Activated CD8-positive, alpha-beta memory T cell treated with anti-CD3 and anti-CD28 coated beads for 4 hours (primary cell): Measurements from ENCODE around the gene PRIM1.
"Not testable (repeated sequence)": the region's sequence is repeated elsewhere in the genome, so short reads cannot be mapped to it uniquely, and the experiment has no call there.

Experiments used
- DNase-seq, 2 donors: peaks; one replicate each; pipeline ENCODE4 v3.0.0-alpha.2; 2020; ENCODE audit warnings: low read depth in 2 of 2

The PRIM1 gene

DNA sequence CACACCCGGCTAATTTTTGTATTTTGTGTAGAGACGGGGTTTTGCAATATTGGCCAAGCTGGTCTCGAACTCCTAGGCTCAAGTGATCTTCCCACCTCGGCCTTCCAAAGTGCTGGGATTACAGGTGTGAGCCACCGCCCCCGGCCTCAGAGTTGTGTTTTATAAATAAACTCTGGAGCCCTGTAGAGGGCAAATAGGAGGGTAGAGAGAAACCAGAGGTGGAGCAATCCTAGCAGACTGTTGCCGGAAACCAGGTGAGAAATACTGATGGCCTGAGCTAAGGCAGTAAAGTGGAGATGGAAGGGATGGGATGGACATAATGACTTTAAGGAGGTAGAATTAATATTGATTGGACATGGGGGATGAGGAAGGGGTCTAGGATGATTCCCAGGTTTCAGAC, 8.3 kb upstream of the PRIM1 start:
- DNase-seq: no peak

DNA sequence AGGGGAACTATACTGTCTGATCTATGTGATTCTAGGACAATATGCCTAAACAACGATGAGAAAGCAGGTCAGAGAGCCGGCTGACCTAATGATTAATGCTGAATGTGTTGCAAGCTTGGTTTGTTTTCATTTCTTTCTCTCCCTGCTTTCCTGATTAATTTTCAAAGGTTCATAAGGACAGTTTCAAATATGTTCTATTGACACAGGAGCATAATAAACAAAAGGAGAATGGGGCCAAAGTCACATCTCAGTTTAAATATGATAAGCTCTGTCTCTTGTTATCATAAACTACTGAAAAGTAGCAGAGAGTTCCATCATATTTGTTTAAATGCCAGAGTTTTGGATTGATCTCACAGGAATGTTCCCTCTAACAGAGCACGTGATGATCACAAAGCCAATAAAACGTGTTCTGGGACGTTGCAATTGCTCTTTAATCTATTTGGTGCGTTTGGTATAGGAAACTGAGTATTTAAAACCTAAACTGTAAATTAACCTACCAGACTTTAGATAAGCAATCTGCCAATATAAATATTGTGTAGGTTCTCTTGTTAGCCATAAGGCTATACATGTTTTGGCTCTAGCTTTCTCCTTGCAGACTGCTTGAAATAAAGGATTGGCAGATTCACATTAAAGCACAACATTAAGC, 7.3 kb upstream of the PRIM1 start:
- no peak for DNase-seq

DNA sequence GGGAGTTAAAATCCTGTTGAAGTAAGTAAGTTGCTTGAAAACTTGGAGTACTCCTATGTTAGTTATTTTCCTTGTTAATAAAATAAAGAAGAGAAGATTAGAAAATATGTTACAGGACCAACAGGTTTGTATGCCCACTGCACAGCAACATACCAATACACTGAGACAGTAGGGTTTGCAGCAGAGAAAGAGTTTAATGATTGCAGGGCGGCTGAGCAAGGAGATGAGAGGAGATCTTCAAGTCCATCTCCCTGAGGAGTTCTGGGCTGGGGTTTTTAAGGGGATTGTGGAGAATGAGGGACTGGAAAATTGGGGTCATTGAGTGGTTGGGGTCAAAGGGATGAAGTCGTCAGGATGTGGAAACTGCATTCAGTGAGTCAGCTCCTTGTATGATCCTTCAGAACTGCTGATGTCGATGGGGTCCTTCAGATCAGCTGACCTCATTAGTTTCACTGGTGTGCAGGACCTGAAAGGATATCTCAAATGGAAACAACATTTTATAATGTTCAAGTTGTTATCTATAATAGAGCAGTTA, 6.7 kb upstream of the PRIM1 start:
- no peak for DNase-seq

DNA sequence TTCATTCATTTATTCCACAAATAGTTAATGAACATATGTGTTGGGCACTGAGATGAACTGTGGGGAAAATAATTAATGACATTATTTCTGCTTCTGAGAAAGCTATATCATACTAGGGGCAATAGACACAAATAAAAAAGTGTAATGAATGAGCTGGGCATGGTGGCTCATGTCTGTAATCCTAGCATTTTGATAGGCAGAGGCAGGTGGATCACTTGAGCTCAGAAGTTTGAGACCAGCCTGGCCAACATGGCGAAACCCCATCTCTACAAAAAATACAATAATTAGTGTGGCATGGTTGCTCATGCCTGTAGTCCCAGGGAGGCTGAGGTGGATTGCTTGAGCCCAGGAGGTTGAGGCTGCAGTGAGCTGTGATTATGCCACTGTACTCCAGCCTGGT, 5.8 kb upstream of the PRIM1 start:
- DNase-seq: not testable (repeated sequence)

DNA sequence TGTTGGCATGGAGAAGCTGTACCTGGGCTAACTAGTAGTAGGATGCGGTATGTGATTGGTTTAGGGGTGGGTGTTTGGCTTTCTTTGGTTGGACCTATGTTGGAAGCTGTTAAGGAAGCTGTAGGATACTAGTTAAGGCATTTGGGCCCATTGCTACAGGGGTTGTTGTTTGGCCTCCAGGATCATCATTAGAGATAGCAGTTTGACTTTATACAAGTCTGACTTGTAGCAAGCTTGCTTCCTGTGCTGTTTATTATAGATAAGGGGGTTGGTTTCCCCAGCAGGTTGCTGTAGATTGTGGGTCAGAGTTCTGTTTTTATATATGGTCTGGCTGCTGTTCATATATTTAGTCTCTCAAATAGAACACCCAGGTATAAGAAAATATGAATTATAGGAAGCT, 1.4 kb upstream of the PRIM1 start:
- no peak for DNase-seq

DNA sequence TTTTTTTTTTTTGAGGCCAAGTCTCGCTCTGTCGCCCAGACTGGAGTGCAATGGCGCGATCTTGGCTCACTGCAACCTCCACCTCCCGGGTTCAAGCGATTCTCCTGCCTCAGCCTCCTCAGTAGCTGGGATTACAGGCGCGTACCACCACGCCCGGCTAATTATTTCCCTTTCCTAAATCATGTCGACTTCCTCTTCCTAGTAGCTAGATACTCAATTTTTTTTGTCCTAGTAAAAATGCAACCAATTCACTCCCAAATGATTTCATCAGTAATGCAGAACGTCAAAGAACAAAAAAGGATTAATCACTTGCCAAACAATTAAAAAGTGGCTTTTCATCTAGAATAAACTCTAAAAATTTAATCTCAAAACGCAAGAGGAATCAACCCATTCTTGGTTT, 1.5 kb downstream of the PRIM1 start:
- not testable (repeated sequence) for DNase-seq

DNA sequence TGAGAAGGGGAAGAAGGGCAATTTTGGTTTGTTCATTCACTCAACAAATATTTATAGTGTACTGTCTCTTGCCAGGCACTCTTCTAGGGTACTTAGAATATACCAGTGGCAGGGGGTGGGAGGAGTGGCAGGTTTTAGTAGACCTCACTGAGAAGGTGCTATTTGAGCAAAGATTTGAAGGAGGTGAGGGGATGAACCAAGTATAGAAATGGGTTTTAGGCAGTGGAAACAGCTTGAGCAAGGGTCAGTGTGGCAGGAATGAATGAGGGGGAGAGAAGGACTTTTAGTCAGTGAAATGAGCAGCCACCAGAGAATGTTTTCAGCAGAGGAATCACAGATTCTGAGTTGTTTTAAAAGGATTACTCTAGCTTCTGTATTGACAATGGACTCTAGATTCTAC, 2.3 kb downstream of the PRIM1 start:
- no peak for DNase-seq

DNA sequence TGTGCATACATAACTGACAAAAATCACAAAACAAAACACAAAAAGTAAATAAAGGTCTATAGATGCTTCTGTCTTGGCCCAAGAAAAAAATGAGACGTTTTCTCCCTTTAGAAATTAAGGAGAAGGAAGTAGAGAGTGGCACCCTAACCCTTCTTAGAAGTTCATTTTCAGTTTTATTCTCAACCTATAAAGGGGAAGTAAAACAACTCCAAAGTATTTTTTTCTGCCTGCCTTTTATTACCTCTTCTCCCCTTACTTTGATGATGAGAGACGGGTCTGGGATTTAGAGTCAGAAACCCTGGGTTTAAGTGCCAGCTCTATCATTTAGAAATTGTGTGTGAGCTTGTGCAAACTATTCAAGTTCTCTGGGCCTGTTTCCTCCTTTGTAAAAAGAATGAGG, 2.8 kb downstream of the PRIM1 start:
- no peak for DNase-seq

DNA sequence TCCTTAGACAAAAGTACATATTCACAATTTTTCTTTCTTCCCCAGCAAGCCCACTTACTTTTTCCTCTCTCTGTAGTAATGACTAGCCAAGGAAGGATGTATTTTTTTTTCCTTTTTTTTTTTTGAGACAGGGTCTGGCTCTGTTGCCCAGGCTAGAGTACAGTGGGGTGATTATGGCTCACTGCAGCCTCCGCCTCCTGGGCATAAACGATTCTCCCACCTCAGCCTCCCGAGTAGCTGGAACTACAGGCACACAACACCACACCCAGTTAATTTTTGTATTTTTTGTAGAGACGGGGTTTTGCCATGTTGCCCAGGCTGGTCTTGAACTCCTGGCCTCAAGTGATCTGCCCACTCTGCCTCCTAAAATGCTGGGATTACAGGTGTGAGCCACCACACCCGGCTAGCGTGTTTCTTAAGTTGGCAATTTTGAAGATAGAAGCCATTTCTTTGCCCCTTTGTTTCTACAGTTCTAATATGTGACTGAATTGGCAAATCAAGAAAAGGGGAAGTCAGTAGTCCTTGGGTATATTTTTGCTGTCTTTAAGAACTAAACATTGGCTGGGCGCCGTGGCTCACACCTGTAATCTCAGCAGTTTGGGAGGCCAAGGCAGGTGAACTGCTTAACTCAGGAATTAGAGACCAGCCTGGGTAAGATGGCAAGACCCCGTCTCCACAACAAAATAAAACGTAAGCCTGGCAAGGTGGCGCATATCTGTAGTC, 23.8 kb downstream of the PRIM1 start:
- no peak for DNase-seq

DNA sequence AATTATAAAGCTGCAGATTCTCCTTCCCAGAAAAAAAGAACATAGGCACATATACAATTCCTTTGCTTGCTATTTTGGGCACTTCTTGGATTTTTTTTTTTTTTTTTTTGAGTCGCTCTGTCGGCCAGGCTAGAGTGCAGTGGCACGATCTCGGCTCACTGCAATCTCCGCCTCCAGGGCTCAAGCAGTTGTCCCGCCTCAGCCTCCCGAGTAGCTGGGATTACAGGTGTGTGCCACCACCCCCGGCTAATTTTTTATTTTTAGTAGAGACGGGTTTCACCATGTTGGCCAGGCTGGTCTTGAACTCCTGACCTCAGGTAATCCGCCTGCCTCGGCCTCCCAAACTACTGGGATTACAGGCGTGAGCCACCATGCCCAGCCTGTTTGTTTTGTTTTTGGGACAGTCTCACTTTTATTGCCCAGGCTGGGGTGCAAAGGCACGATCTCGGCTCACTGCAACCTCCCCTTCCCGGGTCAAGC, 25.9 kb downstream of the PRIM1 start:
- not testable (repeated sequence) for DNase-seq

DNA sequence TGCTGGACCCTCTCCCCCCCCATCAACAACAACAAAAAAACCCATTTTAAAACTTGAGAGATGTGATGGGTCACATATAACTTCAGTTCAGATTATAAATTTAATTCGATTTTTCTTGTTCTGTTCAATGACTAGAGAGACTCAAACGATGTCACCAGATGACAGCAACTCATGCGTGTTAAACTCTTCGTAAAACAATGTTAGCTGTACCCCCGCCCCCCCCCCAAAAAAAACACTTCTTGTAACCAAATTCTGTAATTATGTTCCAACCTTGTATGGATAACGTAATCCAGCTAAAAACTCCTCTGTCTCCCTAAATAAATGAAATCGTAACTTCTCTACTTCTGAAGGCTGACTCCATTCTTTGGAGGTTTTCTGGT, 26.4 kb downstream of the PRIM1 start:
- no peak for DNase-seq

DNA sequence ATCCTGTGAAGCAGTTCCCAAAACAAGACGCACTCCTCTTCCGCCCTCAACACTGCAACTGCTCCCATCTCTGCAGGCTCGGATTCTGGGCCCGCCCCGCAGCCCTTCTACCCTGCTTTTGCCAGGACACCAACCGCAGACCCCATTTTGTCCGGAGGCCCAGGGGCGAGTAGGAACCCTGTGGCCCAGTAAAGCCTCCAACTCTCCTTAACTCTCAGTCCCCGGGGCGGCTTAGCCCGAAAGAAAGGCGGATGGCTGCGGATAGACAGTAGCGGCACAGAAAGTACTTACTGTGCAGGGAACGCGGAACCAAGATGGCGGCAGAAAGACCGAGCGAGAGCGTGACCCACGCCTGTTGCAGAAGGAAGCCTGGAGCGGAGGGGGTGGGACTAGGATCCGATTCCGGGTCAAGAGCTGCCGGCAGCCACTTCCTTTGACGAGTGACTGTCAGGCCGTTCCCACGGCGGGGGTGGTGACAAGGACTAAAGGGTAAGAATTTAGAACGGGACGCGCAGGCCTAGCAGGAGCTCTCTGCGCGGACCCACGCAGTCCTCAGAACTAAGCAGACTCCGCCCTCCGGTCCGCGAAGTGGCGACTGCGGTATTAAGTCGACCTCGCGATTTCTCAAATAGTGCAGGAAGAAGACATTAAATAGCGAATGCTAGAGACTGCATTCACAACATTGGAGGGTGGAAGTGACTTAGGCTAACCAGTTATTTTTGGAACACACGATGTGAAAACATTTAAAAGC, 27.0 kb downstream of the PRIM1 start, which contains the start of gene NACA:
Gene NACA, minus strand, starts transcription at position 328 of the 751 bp plus-strand sequence. CDS start 778 bp downstream, outside the sequence.
- peak; percentile 95 to 99 for DNase-seq

DNA sequence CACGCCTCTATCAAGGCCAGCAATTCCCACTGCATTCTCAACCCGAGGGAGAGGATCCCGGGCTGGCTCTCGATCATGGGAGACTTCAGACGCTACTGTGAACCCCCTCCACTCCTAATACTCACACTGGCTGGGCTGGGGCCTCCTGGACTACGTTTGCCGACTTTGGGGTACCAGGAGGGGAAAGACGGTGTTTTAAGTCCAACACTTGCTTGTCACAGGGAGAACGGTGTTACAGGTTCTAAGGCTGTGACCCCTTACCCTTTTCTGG, 27.5 kb downstream of the PRIM1 start:
- no peak for DNase-seq

DNA sequence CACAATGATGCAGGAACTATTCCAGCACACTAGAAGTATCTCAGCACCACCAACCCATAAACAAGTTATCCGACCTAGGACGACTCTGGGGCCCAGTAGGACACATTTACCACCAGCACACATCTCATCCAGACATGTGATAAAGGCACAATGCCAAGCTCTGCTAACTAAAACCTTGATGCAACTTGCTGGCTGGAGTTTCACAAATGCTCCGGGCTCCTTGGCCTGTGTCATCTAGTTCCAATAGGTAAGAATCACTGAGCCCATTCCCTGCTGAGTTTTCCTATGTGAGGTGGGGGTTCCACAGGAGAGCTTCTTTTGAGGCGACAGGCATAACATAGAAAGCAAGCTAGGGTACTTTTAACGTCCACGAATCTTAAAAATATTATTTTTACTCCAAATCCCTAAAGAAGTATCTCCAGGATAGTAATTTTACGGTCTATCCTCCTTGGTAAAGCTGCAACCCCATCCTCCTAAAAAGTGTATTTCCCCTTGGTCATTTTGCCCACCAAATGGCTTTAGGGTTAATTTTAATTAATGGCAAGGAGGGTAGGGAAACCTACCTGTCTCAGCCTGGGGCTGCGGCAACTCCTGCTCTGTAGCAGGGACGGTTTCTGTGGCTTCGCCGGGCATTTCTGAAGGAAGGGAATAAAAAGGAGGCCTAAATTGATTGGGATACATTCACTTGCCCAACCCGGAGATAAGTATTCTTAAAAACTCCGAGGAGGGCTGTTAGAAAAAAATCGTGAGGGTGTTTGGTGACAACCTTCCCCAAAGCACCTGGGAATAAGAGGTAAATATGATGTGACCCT, 28.0 kb downstream of the PRIM1 start:
- DNase-seq: no peak

DNA sequence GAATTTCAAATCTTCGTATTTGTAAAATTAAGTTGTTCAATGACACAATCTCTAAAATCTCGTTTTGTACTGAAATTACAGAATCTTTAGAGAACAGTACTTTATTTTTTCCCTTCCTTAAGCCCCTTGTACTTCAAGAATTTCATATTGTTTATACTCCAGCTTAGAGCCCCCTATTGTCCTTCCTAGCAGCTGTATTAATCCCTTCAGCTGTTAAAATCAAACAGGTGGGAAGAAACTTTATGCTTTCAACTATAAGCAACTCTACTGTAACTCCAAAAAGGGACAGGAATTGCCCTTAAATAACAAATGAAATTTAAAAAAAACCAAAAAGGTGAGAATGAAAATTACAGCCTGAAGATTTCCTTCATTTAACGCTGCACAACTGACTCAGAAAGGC, 28.8 kb downstream of the PRIM1 start:
- no peak for DNase-seq

DNA sequence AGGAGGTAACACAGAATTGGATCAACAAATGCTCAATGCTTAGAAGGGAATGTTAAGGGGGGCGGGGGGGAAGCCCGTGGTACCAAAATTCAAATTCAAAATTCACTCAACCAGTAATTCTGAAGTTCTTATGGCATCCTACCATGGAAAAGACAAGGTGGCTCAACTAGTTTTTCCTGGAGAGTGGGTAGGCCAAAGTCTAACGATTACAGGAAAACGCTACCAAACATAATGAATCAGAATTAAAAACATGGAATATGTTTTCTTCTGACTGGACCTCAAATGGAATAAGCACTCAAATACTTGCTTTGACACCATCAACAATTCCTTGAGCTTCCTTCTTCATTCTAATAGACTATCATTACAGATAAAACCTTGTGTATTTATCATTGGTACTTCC, 29.3 kb downstream of the PRIM1 start:
- DNase-seq: no peak

DNA sequence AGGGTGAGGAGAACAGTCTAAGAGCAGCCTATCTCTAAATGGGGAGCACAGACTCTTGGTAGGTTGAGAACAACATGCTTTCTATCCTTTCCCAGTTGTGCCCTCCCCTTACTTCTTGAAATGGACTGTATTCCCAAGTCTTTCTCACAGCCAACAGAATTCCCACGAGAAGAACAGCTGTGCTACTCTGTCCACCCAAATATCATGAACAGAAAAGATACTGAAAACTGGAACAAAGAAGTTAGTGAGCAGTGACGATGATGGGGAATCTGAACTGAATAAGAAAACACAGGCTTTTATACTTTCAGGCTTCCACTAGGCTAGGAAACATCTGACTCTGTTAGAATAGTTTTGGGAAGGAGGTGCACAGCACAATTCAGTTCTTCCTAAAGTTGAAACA, 30.4 kb downstream of the PRIM1 start:
- DNase-seq: no peak

DNA sequence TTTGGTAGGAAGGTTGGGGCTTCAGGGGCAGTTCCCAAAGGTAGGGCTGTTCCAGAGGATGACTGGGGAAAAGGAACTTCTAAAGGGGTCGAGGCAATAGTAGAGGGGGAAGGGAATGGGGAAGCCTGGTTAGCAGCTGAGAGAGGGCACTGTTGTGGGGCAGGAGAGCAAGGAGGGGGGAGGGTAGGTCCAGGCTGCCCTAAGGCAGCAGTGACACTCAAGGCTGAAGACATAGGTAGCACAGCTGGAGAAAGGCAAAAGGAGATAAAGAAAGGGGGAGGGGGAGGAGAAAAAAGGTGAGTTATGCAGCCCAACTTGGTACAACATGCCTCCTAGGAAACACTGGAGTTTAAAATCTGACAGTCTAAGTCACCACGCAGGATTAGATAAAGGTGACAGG, 30.9 kb downstream of the PRIM1 start:
- DNase-seq: no peak

DNA sequence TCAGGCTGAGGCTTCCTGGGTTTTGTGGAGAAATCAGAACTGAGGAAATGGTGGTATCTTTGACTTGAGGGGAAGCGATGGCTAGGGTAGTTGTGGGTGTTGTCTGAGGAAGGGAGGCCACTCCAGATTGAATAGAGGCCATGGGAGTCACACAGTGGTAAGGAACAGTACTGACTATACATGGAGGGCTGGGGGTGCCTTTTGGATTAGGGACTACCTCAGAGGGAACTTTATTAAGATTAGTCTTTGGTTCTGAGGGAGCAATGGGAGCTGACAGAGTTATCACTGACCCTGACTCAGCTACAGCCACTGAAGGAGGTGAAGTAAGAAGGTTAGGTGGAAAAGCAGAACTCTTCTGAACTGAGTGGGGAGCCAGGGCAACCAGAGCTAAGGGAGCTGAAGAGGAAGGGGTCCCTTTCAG, 31.4 kb downstream of the PRIM1 start:
- no peak for DNase-seq

DNA sequence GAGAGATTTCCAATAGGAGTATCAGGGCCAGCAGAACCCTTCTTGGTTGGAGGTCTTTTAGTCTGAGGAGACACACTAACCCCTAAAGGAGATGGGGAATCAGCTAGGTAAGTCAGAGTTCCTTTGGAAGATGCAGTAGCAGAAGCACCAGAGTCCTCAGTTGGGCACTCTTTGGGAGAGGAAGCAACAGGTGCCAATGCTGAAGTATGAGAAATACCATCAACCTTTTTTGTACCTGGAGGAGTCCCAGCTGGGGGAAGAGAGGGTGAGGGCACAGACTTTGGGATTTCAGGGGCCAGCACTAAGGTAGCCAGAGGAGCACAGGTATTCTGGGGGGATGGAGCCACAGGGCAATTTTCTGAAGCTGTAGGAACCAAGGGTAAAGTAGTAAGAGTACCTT, 33.1 kb downstream of the PRIM1 start:
- DNase-seq: no peak

DNA sequence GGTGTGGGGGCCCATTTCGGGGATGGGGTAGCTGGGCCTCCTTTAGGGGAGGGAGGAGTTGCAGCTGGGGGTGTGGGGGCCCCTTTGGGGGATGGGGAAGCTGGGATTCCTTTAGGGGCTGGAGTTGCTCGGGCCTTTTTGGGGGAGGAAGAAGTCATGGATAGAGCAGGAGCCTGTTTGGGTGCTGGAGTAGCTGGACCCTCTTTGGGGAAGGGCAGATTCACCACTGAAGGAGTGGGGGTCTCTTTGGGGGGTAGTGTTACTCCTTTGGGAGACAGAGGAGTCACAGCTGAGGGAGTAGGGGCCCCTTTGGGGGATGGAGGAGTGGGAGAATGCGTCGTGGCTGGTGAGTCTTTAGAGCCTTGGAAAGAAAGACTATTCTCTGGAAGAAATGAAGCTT, 33.5 kb downstream of the PRIM1 start:
- DNase-seq: no peak

DNA sequence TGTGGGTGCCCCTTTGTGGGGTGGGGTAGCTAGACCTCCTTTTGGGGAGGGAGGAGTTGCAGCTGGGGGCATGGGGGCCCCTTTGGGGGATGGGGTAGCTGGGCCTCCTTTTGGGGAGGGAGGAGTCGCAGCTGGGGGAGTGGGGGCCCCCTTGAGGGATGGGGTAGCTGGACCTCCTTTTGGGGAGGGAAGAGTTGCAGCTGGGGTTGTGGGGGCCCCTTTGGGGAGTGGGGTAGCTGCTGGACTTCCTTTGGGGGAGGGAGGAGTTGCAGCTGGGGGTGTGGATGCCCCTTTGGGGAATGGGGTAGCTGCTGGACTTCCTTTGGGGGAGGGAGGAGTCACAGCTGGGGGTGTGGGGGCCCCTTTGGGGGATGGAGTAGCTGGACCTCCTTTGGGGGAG, 34.0 kb downstream of the PRIM1 start:
- DNase-seq: no peak
